HepG2 (cell line): ENCODE measurements around the gene MALT1. TPM values are rescaled to one million over a fixed set of nuclear protein-coding genes. Genes with fewer than 3 reads are reported as not detected.

Source experiments
- EP300 ChIP-seq, 3 experiments: sonication (generic) in 1 of 3; formaldehyde crosslinking in 1 of 3; IDR thresholded peaks; 2 replicates each; pipeline versions ENCODE4 v1.5.1 to v1.6.1; 2011 to 2020; ENCODE audit warnings: low read depth in 2 of 3, low read length in 2 of 3, borderline replicate concordance in 1 of 3, improper control_type of control experiment in 1 of 3, mild to moderate bottlenecking in 1 of 3, missing genetic modification reagents in 1 of 3, moderate library complexity in 1 of 3
- FOXK2 ChIP-seq: fragments of 450-650 bp; IDR thresholded peaks from 2 replicates; pipeline ENCODE4 v1.6.1; 2016
- IKZF1 ChIP-seq: fragments of 450-650 bp; IDR thresholded peaks from 2 replicates; pipeline ENCODE4 v1.7.1; 2016
- MIER3 ChIP-seq: IDR thresholded peaks from 2 replicates; pipeline ENCODE4 v1.6.1; 2016; ENCODE audit warnings: missing compliant biosample characterization, borderline replicate concordance
- MLXIP ChIP-seq: sonication (generic); formaldehyde crosslinking; IDR thresholded peaks from 2 replicates; pipeline ENCODE4 v1.9.0; 2021; ENCODE audit warnings: missing genetic modification reagents, borderline replicate concordance
- MXD3 ChIP-seq: IDR thresholded peaks from 2 replicates; pipeline ENCODE4 v1.6.1; 2016; ENCODE audit warnings: mild to moderate bottlenecking, missing biosample characterization, missing genetic modification reagents
- NCOA2 ChIP-seq: sonication (generic); formaldehyde crosslinking; IDR thresholded peaks from 2 replicates; pipeline ENCODE4 v1.8.0; 2022; ENCODE audit warnings: inconsistent platforms
- SAP130 ChIP-seq: IDR thresholded peaks from 2 replicates; pipeline ENCODE4 v1.6.1; 2016; ENCODE audit warnings: low read depth
- ZMYM4 ChIP-seq: sonication (generic); formaldehyde crosslinking; IDR thresholded peaks from 2 replicates; pipeline ENCODE4 v1.8.1; 2023; ENCODE audit warnings: mild to moderate bottlenecking, missing genetic modification reagents
- ZNF513 ChIP-seq: sonication (generic); formaldehyde crosslinking; conservative IDR thresholded peaks from 2 replicates; pipeline ENCODE4 v1.5.0; 2020; ENCODE audit warnings: missing genetic modification reagents
- polyA plus RNA-seq, 8 experiments: library from polyadenylated mRNA; depleted of rRNA in 3 of 8; stranded (reverse) in 7 of 8; unstranded in 1 of 8; fragments of >200 nt; fragmentation: Illumina TruSeq in 4 of 8; extraction: Trizol in 4 of 8; gene quantifications; 2 replicates each; pipeline versions ENCODE4 v1.2.1 to v1.2.3, GENCODE V29; 2011 to 2016; ENCODE audit warnings: low read depth in 4 of 8, missing spikeins in 1 of 8, mixed read lengths in 1 of 8; ENCODE audit not compliant: insufficient read depth in 1 of 8
- total RNA-seq, 5 experiments: library from RNA; depleted of rRNA; stranded (reverse); fragments of >200 nt; fragmentation: Illumina TruSeq; extraction: Trizol; gene quantifications; 2 replicates each; pipeline ENCODE4 v1.2.3, GENCODE V29; 2016; ENCODE audit warnings: low read depth in 1 of 5

The MALT1 gene
- total and polyA plus RNA-seq, 2 of the 13 experiments (the other 11 are each of a cell fraction or from before 2014, with no cell fraction given): 43.9 to 89.0 TPM

- TF ChIP-seq EP300 (IDR thresholded peaks at IDR 0.05; ENCODE audit: low read depth in 2 of 2, low read length in 2 of 2) (peak in 1 of 2 experiments; percentile 62; a peak in 1 of 4 replicates), EP300 (CRISPR knock-in tag; IDR thresholded peaks at IDR 0.05; ENCODE audit: borderline replicate concordance) (no peak), ZNF513 (CRISPR knock-in tag) (no peak), MXD3 (no peak), NCOA2 (CRISPR knock-in tag) (0 out of 2 replicates have a peak, but pooled peaks have one; percentile 15), FOXK2 (no peak), IKZF1 (no peak), SAP130 (CRISPR knock-in tag) (peak; percentile 46), ZMYM4 (no peak), MLXIP (CRISPR knock-in tag) (no peak), MIER3 (CRISPR knock-in tag) (no peak)
Observed at GRCh38 chr18:58668897-58669296, 2.4 kb upstream of the MALT1 start (continued).
